Ectodermal cell (in vitro differentiated cells): ENCODE data around the gene PITX1.
"Not testable (repeated sequence)": the region's sequence is repeated elsewhere in the genome, so short reads cannot be mapped to it uniquely, and the experiment has no call there.

Experiments used
- H3K27ac ChIP-seq: 2 replicates; pipeline ENCODE4 v1.7.0; 2013; ENCODE audit warnings: mild to moderate bottlenecking, low read depth, low read length; ENCODE audit not compliant: insufficient read depth, poor library complexity, severe bottlenecking
- H3K27me3 ChIP-seq: 2 replicates; pipeline ENCODE4 v1.7.0; 2013; ENCODE audit warnings: mild to moderate bottlenecking, low read length; ENCODE audit not compliant: insufficient read depth, control insufficient read depth, poor library complexity, severe bottlenecking
- H3K36me3 ChIP-seq: one replicate; pipeline ENCODE4 v1.7.0; 2013; ENCODE audit warnings: low read length; ENCODE audit not compliant: control insufficient read depth, insufficient read depth
- H3K4me1 ChIP-seq: one replicate; pipeline ENCODE4 v1.7.0; 2013; ENCODE audit warnings: low read length; ENCODE audit not compliant: control insufficient read depth, insufficient read depth
- H3K4me3 ChIP-seq: 2 replicates; pipeline ENCODE4 v1.7.0; 2013; ENCODE audit warnings: low read depth, low read length, control low read depth; ENCODE audit not compliant: insufficient read depth
- H3K9me3 ChIP-seq: 2 replicates; pipeline ENCODE4 v1.7.0; 2013; ENCODE audit warnings: mild to moderate bottlenecking, low read length, moderate library complexity; ENCODE audit not compliant: control insufficient read depth
- WGBS, 2 experiments: methylation state at CpG; one replicate each; pipeline ENCODE4 v1.1.7; 2013; ENCODE audit warnings: missing lambda C conversion rate in 2 of 2; 5-methylcytosine and 5-hydroxymethylcytosine counted together

PITX1 gene

GRCh38 chr5:134997015-134997414 lies 37.0 kb downstream of the PITX1 start:
- H3K4me1 ChIP-seq: no peaks in the 10 kb centered on the region
- no peaks in the 10 kb centered on the region for H3K36me3 ChIP-seq
- no peak overlapping the region for H3K4me3 ChIP-seq
- WGBS, 2 experiments: 86 to 90% methylated on average over 11 of the region's 11 CpGs
- H3K27me3 ChIP-seq: no peaks in the 10 kb centered on the region
- H3K9me3 ChIP-seq: no peaks in the 10 kb centered on the region
- no peak overlapping the region for H3K27ac ChIP-seq

- H3K36me3 ChIP-seq: no peaks in the 10 kb centered on the region
- H3K4me1 ChIP-seq: no peaks in the 10 kb centered on the region
- no peaks in the 10 kb centered on the region for H3K9me3 ChIP-seq
- H3K27ac ChIP-seq: no peak overlapping the region
- H3K4me3 ChIP-seq: no peak overlapping the region
- 89 to 93% methylated on average over 8 of the region's 8 CpGs for WGBS, 2 experiments
- no peaks in the 10 kb centered on the region for H3K27me3 ChIP-seq
Measured at GRCh38 chr5:134995850-134996402, 38.1 kb downstream of the PITX1 start.

- H3K27ac ChIP-seq: no peak overlapping the region
- no peaks in the 10 kb centered on the region for H3K36me3 ChIP-seq
- no peaks in the 10 kb centered on the region for H3K27me3 ChIP-seq
- H3K4me3 ChIP-seq: no peak overlapping the region
- 84 to 92% methylated on average over 2 of the region's 2 CpGs for WGBS, 2 experiments
- H3K9me3 ChIP-seq: no peaks in the 10 kb centered on the region
- H3K4me1 ChIP-seq: no peaks in the 10 kb centered on the region
Measured at GRCh38 chr5:134994560-134995156, 39.4 kb downstream of the PITX1 start.

- H3K4me1 ChIP-seq: no peaks in the 10 kb centered on the region
- no peak overlapping the region for H3K4me3 ChIP-seq
- H3K36me3 ChIP-seq: no peaks in the 10 kb centered on the region
- H3K27me3 ChIP-seq: no peaks in the 10 kb centered on the region
- no peak overlapping the region for H3K27ac ChIP-seq
- no peaks in the 10 kb centered on the region for H3K9me3 ChIP-seq
- 95 to 100% methylated on average over 1 of the region's 2 CpGs for WGBS, 2 experiments
Measured at GRCh38 chr5:134993161-134993560, 40.9 kb downstream of the PITX1 start.

- Histone ChIP-seq H3K27me3 (no peaks in the 10 kb centered on the region), H3K4me3 (no peak overlapping the region), H3K9me3 (no peaks in the 10 kb centered on the region), H3K4me1 (no peaks in the 10 kb centered on the region), H3K36me3 (no peaks in the 10 kb centered on the region), H3K27ac (no peak overlapping the region)
- 93 to 94% methylated on average over 4 to 5 of the region's 5 CpGs for WGBS, 2 experiments
Measured at GRCh38 chr5:134992148-134992547, 41.9 kb downstream of the PITX1 start.

GRCh38 chr5:134990183-134990582 lies 43.8 kb downstream of the PITX1 start:
- H3K9me3 ChIP-seq, H3K27ac ChIP-seq, H3K36me3 ChIP-seq, H3K4me3 ChIP-seq, H3K27me3 ChIP-seq, H3K4me1 ChIP-seq: not testable (repeated sequence)
- WGBS, 2 experiments: 37 to 44% methylated on average over 5 of the region's 5 CpGs

- no peak overlapping the region for H3K27ac ChIP-seq
- no peaks in the 10 kb centered on the region for H3K27me3 ChIP-seq
- H3K4me1 ChIP-seq: no peaks in the 10 kb centered on the region
- WGBS, 2 experiments: 82 to 100% methylated on average over 2 to 3 of the region's 3 CpGs
- H3K9me3 ChIP-seq: no peaks in the 10 kb centered on the region
- no peak overlapping the region for H3K4me3 ChIP-seq
- H3K36me3 ChIP-seq: no peaks in the 10 kb centered on the region
Measured at GRCh38 chr5:134989266-134989830, 44.7 kb downstream of the PITX1 start.

GRCh38 chr5:134982230-134982629 lies 51.8 kb downstream of the PITX1 start:
- Histone ChIP-seq H3K27ac (no peak overlapping the region), H3K9me3 (no peaks in the 10 kb centered on the region), H3K27me3 (no peaks in the 10 kb centered on the region), H3K4me1 (no peaks in the 10 kb centered on the region), H3K4me3 (no peak overlapping the region), H3K36me3 (no peaks in the 10 kb centered on the region)
- no CpG with 5 or more reads among the region's 1 CpG for WGBS, 2 experiments

- H3K36me3 ChIP-seq: no peaks in the 10 kb centered on the region
- no peak overlapping the region for H3K4me3 ChIP-seq
- no peaks in the 10 kb centered on the region for H3K27me3 ChIP-seq
- no peaks in the 10 kb centered on the region for H3K9me3 ChIP-seq
- no peaks in the 10 kb centered on the region for H3K4me1 ChIP-seq
- 89 to 91% methylated on average over 3 of the region's 3 CpGs for WGBS, 2 experiments
- H3K27ac ChIP-seq: no peak overlapping the region
Measured at GRCh38 chr5:134979416-134979815, 54.6 kb downstream of the PITX1 start.
